ENCODE results near the gene COX4I1.
A peak's percentile ranks its signal among the peaks of the same experiment; 100 is the strongest.

Gene COX4I1

GRCh38 chr16:85783441-85783840, 16.1 kb upstream of the COX4I1 start:
- Histone ChIP-seq H3K4me1 (ENCODE audit: control insufficient read depth in 1 of 2, insufficient read depth in 1 of 2, low read depth in 1 of 2, low read length in 1 of 2) (peaks cover 40 to 44% of the 10 kb centered on the region in 2 experiments), H3K4me3 (ENCODE audit: low read depth in 1 of 2, low read length in 1 of 2) (no peak overlapping the region), H3K9me3 (no peaks in the 10 kb centered on the region), H3K27ac (peak overlapping the region; percentile 89), H3K36me3 (peaks cover 50% of the 10 kb centered on the region), H3K27me3 (no peaks in the 10 kb centered on the region)
- no peak for TF ChIP-seq CTCF (IDR thresholded peaks at IDR 0.05)

GRCh38 chr16:85784813-85785212, 14.7 kb upstream of the COX4I1 start:
- peaks cover 36 to 37% of the 10 kb centered on the region in 2 experiments for H3K4me1 ChIP-seq (ENCODE audit: control insufficient read depth in 1 of 2, insufficient read depth in 1 of 2, low read depth in 1 of 2, low read length in 1 of 2)
- no peak overlapping the region for H3K27ac ChIP-seq
- no peak for TF ChIP-seq CTCF (IDR thresholded peaks at IDR 0.05)
- no peaks in the 10 kb centered on the region for H3K27me3 ChIP-seq
- H3K36me3 ChIP-seq: peaks cover 45% of the 10 kb centered on the region
- no peak overlapping the region for H3K4me3 ChIP-seq (ENCODE audit: low read depth in 1 of 2, low read length in 1 of 2)
- H3K9me3 ChIP-seq: no peaks in the 10 kb centered on the region

GRCh38 chr16:85785927-85786326, 13.6 kb upstream of the COX4I1 start:
- Histone ChIP-seq H3K4me1 (ENCODE audit: control insufficient read depth in 1 of 2, insufficient read depth in 1 of 2, low read depth in 1 of 2, low read length in 1 of 2) (peaks cover 28% of the 10 kb centered on the region in 2 experiments), H3K9me3 (no peaks in the 10 kb centered on the region), H3K27me3 (no peaks in the 10 kb centered on the region), H3K36me3 (peaks cover 38% of the 10 kb centered on the region), H3K27ac (peak overlapping the region; percentile 29), H3K4me3 (ENCODE audit: low read depth in 1 of 2, low read length in 1 of 2) (no peak overlapping the region)
- TF ChIP-seq CTCF (IDR thresholded peaks at IDR 0.05): no peak

GRCh38 chr16:85788819-85789218, 10.7 kb upstream of the COX4I1 start:
- TF ChIP-seq CTCF (IDR thresholded peaks at IDR 0.05): no peak
- H3K27me3 ChIP-seq: no peaks in the 10 kb centered on the region
- H3K9me3 ChIP-seq: no peaks in the 10 kb centered on the region
- H3K4me1 ChIP-seq (ENCODE audit: control insufficient read depth in 1 of 2, insufficient read depth in 1 of 2, low read depth in 1 of 2, low read length in 1 of 2): no peaks in the 10 kb centered on the region
- H3K36me3 ChIP-seq: peaks cover 59% of the 10 kb centered on the region
- H3K4me3 ChIP-seq (ENCODE audit: low read depth in 1 of 2, low read length in 1 of 2): no peak overlapping the region
- H3K27ac ChIP-seq: no peak overlapping the region

GRCh38 chr16:85789773-85790172, 9.7 kb upstream of the COX4I1 start:
- no peak for TF ChIP-seq CTCF (IDR thresholded peaks at IDR 0.05)

More at GRCh38 chr16:85789773-85790172, 9.7 kb upstream of the COX4I1 start:
- no peaks in the 10 kb centered on the region for H3K4me1 ChIP-seq (ENCODE audit: control insufficient read depth in 1 of 2, insufficient read depth in 1 of 2, low read depth in 1 of 2, low read length in 1 of 2)
- H3K36me3 ChIP-seq: peaks cover 68% of the 10 kb centered on the region
- no peaks in the 10 kb centered on the region for H3K9me3 ChIP-seq
- no peak overlapping the region for H3K27ac ChIP-seq
- no peaks in the 10 kb centered on the region for H3K27me3 ChIP-seq
- no peak overlapping the region for H3K4me3 ChIP-seq (ENCODE audit: low read depth in 1 of 2, low read length in 1 of 2)

Measured in neutrophil (primary cell).